B cell (primary cell): ENCODE data around the gene EEF1AKMT3. TPM values are rescaled to one million over a fixed set of nuclear protein-coding genes. Genes with fewer than 3 reads are reported as not detected.

Source experiments
- ATAC-seq: fragments of 200-7000 bp; cut with Tn5 transposase; one replicate; pipeline ENCODE4 v1.10.0; 2021; ENCODE audit warnings: low read depth, mild to moderate bottlenecking, moderate number of reproducible peaks, moderate library complexity
- CTCF ChIA-PET: fragments of 350-600 bp; sonication (Branson Sonifier 250); formaldehyde crosslinking; loops from one replicate; lab custom pipeline; 2021; ENCODE audit warnings: antibody characterized with exemption, inconsistent platforms; lab: Charles Lee
- POLR2A ChIA-PET: fragments of 350-600 bp; sonication (Branson Sonifier 250); formaldehyde crosslinking; loops from one replicate; lab custom pipeline; 2021; ENCODE audit warnings: antibody characterized with exemption; lab: Charles Lee
- DNase-seq: peaks from one replicate; pipeline ENCODE4 v3.0.0; 2013
- H2AFZ ChIP-seq: 2 replicates; pipeline ENCODE4 v1.6.1; 2012; ENCODE audit warnings: mild to moderate bottlenecking, low read depth, low read length; ENCODE audit not compliant: insufficient read depth, poor library complexity, severe bottlenecking
- H3K27ac ChIP-seq, 2 donors: 1 replicate in 1 of 2; 2 replicates in 1 of 2; pipeline ENCODE4 v1.5.1; 2012 to 2013; ENCODE audit warnings: low read length in 2 of 2, mild to moderate bottlenecking in 2 of 2, moderate library complexity in 1 of 2
- H3K27me3 ChIP-seq, 4 experiments: fragments of 200-600 bp in 1 of 4; sonication (generic) in 1 of 4; replicated peaks in 1 of 4; 1 replicate in 2 of 4; 2 replicates in 2 of 4; pipeline versions ENCODE4 v1.6.1 to v1.7.0; 2013 to 2016; ENCODE audit warnings: low read length in 3 of 4, mild to moderate bottlenecking in 2 of 4, mixed read lengths in 1 of 4, moderate library complexity in 1 of 4; ENCODE audit not compliant: insufficient read depth in 4 of 4, control insufficient read depth in 3 of 4; ENCODE audit errors: control extremely low read depth in 1 of 4
- H3K36me3 ChIP-seq, 2 experiments: replicated peaks in 1 of 2; 1 replicate in 1 of 2; 2 replicates in 1 of 2; pipeline versions ENCODE4 v1.6.1 to v1.7.1; 2013; ENCODE audit warnings: low read length in 1 of 2; ENCODE audit not compliant: insufficient read depth in 2 of 2, control insufficient read depth in 1 of 2; ENCODE audit errors: control extremely low read depth in 1 of 2, extremely low read depth in 1 of 2
- H3K4me1 ChIP-seq, 2 donors: fragments of 200-600 bp in 1 of 2; sonication (generic) in 1 of 2; 1 replicate in 1 of 2; 2 replicates in 1 of 2; pipeline versions ENCODE4 v1.5.1 to v1.6.1; 2013 to 2017; ENCODE audit warnings: low read length in 2 of 2; ENCODE audit not compliant: control insufficient read depth in 2 of 2, insufficient read depth in 2 of 2
- H3K4me2 ChIP-seq: replicated peaks from 2 replicates; pipeline ENCODE3; 2012; ENCODE audit warnings: mild to moderate bottlenecking, low read depth, low read length; ENCODE audit not compliant: poor library complexity, severe bottlenecking
- H3K4me3 ChIP-seq, 5 experiments: fragments of 200-600 bp in 1 of 5; sonication (generic) in 1 of 5; 1 replicate in 3 of 5; 2 replicates in 2 of 5; pipeline versions ENCODE4 v1.5.1 to v1.7.0; 2011 to 2016; ENCODE audit warnings: low read length in 4 of 5, mild to moderate bottlenecking in 4 of 5, low read depth in 2 of 5, control low read depth in 1 of 5, moderate library complexity in 1 of 5; ENCODE audit not compliant: insufficient read depth in 1 of 5; ENCODE audit errors: control extremely low read depth in 1 of 5, extremely low read depth in 1 of 5
- H3K79me2 ChIP-seq: fragments of 200-600 bp; sonication (generic); one replicate; pipeline ENCODE4 v1.6.0; 2016; ENCODE audit warnings: low read length; ENCODE audit not compliant: control insufficient read depth, insufficient read depth
- H3K9ac ChIP-seq: fragments of 200-600 bp; sonication (generic); 2 replicates; pipeline ENCODE4 v1.6.1; 2017; ENCODE audit warnings: mild to moderate bottlenecking, low read length, moderate library complexity
- H3K9me3 ChIP-seq, 3 donors: one replicate each; pipeline versions ENCODE4 v1.6.1 to v1.7.1; 2013; ENCODE audit warnings: low read length in 2 of 3; ENCODE audit not compliant: control insufficient read depth in 2 of 3, insufficient read depth in 1 of 3; ENCODE audit errors: control extremely low read depth in 1 of 3
- H4K20me1 ChIP-seq: 2 replicates; pipeline ENCODE4 v1.6.0; 2012; ENCODE audit warnings: mild to moderate bottlenecking, low read length; ENCODE audit not compliant: insufficient read depth, control insufficient read depth, poor library complexity, severe bottlenecking
- H3K27ac Mint-ChIP-seq: one replicate; pipeline ENCODE4 v1.8.0; 2021; ENCODE audit warnings: mixed read lengths
- H3K27me3 Mint-ChIP-seq: one replicate; pipeline ENCODE4 v1.8.0; 2021; ENCODE audit warnings: mixed read lengths
- H3K4me1 Mint-ChIP-seq: one replicate; pipeline ENCODE4 v1.8.0; 2021; ENCODE audit warnings: mixed read lengths
- H3K4me3 Mint-ChIP-seq: one replicate; pipeline ENCODE4 v1.8.0; 2021; ENCODE audit warnings: mixed read lengths
- H3K9me3 Mint-ChIP-seq: one replicate; pipeline ENCODE4 v1.8.0; 2022; ENCODE audit warnings: mixed read lengths; ENCODE audit not compliant: insufficient read depth
- EZH2 ChIP-seq: IDR thresholded peaks from 2 replicates; pipeline ENCODE4 v1.6.1; 2012; ENCODE audit warnings: borderline replicate concordance, low read depth, mild to moderate bottlenecking, moderate library complexity, low read length; ENCODE audit not compliant: insufficient read depth, poor library complexity, severe bottlenecking
- WGBS: methylation state at CpG from one replicate; pipeline ENCODE4 v1.1.5; 2013; ENCODE audit warnings: missing lambda C conversion rate; ENCODE audit not compliant: insufficient coverage; 5-methylcytosine and 5-hydroxymethylcytosine counted together
- intact Hi-C: fragments of 100-400 bp; cut with micrococcal nuclease; formaldehyde crosslinking; loops from one replicate; pipeline ENCODE4 v1.10.0; 2022
- polyA plus RNA-seq: library from polyadenylated mRNA; depleted of rRNA; stranded (reverse); fragments of >200 nt; gene quantifications from 2 replicates; pipeline ENCODE4 v1.2.3, GENCODE V29; 2012
- total RNA-seq, 2 donors: library from RNA; stranded (reverse); fragments of 120-200 nt in 1 of 2; gene quantifications; 1 replicate in 1 of 2; 2 replicates in 1 of 2; pipeline versions ENCODE4 v1.2.3 to v1.2.4, GENCODE V29; 2013 to 2022
- TF ChIP-seq, protein P1 (sequence below): fragments of 200-600 bp; IDR thresholded peaks from one replicate; pipeline ENCODE4 v1.8.0; 2022; ENCODE audit warnings: antibody characterized with exemption, mild to moderate bottlenecking

Gene EEF1AKMT3
- total and polyA plus RNA-seq, 2 donors (not counting 1 experiment from before 2014, with no cell fraction given) = 0.89 to 1.3 TPM

DNA sequence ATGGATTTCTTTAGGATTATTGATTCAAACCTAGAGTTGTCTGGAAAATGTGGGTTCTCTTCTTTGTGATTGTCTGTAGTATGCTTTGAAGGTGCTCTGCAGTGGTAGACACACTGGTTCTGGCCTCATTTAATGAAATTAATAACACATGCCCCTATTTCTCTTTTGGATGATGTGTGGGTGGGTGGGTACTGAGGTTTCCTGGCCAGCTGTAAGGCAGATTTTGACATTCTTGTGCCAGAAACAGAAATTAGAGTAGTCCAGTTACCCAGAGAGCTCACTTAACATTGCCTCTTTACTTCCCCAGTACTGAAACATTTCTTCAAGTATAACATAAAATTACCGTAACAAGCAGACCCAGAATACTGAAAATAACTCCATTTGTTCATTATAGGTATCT, 24.6 kb downstream of the EEF1AKMT3 start:
- WGBS = no CpG with 5 or more reads among the region's 1 CpG
- Histone ChIP-seq H3K4me2 (no peak overlapping the region), H3K27me3 (no peaks in the 10 kb centered on the region), H3K9me3 (no peaks in the 10 kb centered on the region), H3K79me2 (peaks cover 7% of the 10 kb centered on the region), H3K27ac (no peak overlapping the region), H3K4me3 (no peak overlapping the region), H3K36me3 (peaks cover 0 to 53% of the 10 kb centered on the region in 2 experiments), H4K20me1 (no peaks in the 10 kb centered on the region), H2AFZ (no peak overlapping the region), H3K9ac (no peak overlapping the region), H3K4me1 (no peaks in the 10 kb centered on the region)
- intact Hi-C loops = no loop called here
- TF ChIP-seq, protein P1, sequence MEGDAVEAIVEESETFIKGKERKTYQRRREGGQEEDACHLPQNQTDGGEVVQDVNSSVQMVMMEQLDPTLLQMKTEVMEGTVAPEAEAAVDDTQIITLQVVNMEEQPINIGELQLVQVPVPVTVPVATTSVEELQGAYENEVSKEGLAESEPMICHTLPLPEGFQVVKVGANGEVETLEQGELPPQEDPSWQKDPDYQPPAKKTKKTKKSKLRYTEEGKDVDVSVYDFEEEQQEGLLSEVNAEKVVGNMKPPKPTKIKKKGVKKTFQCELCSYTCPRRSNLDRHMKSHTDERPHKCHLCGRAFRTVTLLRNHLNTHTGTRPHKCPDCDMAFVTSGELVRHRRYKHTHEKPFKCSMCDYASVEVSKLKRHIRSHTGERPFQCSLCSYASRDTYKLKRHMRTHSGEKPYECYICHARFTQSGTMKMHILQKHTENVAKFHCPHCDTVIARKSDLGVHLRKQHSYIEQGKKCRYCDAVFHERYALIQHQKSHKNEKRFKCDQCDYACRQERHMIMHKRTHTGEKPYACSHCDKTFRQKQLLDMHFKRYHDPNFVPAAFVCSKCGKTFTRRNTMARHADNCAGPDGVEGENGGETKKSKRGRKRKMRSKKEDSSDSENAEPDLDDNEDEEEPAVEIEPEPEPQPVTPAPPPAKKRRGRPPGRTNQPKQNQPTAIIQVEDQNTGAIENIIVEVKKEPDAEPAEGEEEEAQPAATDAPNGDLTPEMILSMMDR = no peak
- TF ChIP-seq EZH2 = no peak
- no peaks in the 10 kb centered on the region for H3K9me3 Mint-ChIP-seq
- H3K4me1 Mint-ChIP-seq = no peaks in the 10 kb centered on the region
- no peak overlapping the region for H3K27ac Mint-ChIP-seq
- ChIA-PET CTCF (interaction anchor here (0.8 kb wide), 1 partner anchor 109 kb away, joined by 3 read pairs; no protein-coding TSS in a partner anchor), POLR2A (interaction anchor here (0.6 kb wide), 1 partner anchor 224 kb away, joined by 3 read pairs; no protein-coding TSS in a partner anchor)
- no peak overlapping the region for H3K4me3 Mint-ChIP-seq
- no peak for ATAC-seq
- DNase-seq = no peak
- no peaks in the 10 kb centered on the region for H3K27me3 Mint-ChIP-seq

DNA sequence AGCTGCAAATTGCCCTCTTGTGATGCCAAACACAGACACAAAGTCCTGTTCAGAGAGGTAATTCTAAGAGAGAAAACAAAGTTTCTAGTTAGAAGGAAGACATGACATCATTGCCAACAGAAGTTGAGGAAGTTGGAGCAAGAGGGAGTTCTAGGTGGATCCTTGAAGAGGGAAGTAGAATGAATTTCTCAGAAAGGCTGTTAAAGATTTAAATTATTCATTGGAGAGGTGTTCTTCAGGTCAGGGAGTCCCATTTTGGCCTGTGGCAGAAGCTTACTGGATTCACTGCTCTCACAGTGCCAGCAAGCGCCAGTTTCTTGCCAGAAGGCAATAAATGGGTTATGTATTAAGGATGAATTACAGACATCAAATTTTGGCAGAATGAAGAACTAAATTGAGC, 25.5 kb downstream of the EEF1AKMT3 start:
- Histone ChIP-seq H3K4me1 (no peaks in the 10 kb centered on the region), H2AFZ (no peak overlapping the region), H3K27me3 (no peaks in the 10 kb centered on the region), H4K20me1 (no peaks in the 10 kb centered on the region), H3K79me2 (peaks cover 4% of the 10 kb centered on the region), H3K4me3 (no peak overlapping the region), H3K4me2 (no peak overlapping the region), H3K9ac (no peak overlapping the region), H3K27ac (no peak overlapping the region), H3K36me3 (peaks cover 0 to 51% of the 10 kb centered on the region in 2 experiments), H3K9me3 (no peaks in the 10 kb centered on the region)
- H3K27ac Mint-ChIP-seq = no peak overlapping the region
- ChIA-PET CTCF (no interaction called here), POLR2A (no interaction called here)
- H3K4me3 Mint-ChIP-seq = no peak overlapping the region
- intact Hi-C loops = no loop called here
- TF ChIP-seq, protein P1 = no peak
- TF ChIP-seq EZH2 = no peak
- H3K9me3 Mint-ChIP-seq = no peaks in the 10 kb centered on the region
- ATAC-seq = no peak
- no CpG with 5 or more reads among the region's 1 CpG for WGBS
- no peaks in the 10 kb centered on the region for H3K4me1 Mint-ChIP-seq
- DNase-seq = no peak
- no peaks in the 10 kb centered on the region for H3K27me3 Mint-ChIP-seq
